Erythroblast (primary cell): ENCODE results near the gene MCCC2.
A peak's percentile ranks its signal among the peaks of the same experiment; 100 is the strongest.
"Not testable (repeated sequence)": the region's sequence is repeated elsewhere in the genome, so short reads cannot be mapped to it uniquely, and the experiment has no call there.

Experiments used
- DNase-seq, 2 experiments: peaks; one replicate each; lab custom pipeline; 2025; lab: John Stamatoyannopoulos, UW
- GATA1 ChIP-seq: IDR thresholded peaks from 2 replicates; pipeline ENCODE4 v1.6.1; 2011; ENCODE audit warnings: low read depth, mild to moderate bottlenecking, control low read depth, low read length, moderate library complexity
- POLR2A ChIP-seq: IDR thresholded peaks from 2 replicates; pipeline ENCODE4 v1.6.1; 2011; ENCODE audit warnings: mild to moderate bottlenecking, low read length

Gene MCCC2

DNA sequence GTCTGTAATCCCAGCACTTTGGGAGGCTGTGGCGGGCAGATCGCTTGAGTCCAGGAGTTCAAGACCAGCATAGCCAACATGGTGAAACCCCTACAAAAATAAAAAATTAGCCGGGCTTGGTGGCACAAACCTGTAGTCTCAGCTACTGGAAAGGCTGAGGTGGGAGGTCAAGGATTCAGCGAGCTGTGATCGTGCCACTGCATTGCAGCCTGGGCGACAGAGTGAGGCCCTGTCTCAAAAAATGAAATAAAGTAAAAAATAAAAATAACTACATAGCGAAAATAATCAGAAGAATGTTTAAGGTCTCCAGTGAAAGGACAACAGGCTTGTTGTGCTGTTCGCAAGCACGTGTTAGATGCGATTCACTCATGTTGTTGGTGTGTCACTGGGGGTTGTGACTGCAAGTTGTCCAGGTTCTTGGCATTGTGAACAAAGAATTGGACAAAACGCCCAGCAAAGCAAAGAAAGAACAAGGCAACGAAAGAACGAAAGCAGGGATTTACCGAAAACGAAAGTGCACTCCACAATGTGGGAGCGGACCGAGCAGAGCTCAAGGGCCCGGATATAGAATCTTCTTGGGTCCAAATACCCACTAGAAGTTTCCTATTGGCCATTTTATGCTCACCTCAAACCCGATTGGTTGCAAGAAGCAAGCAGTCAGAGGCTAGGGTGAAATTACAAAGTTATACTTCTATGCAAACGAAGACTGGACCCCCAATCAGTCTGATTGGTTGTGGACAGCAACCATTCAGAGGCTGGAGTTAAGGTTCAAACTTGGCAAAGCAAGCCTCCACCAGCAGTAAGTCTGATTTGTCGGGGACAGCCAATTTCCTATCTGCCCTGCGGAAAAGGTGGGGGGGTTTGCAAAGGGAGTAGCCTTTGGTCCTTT, 844 bp upstream of the MCCC2 start:
- TF ChIP-seq GATA1: no peak
- TF ChIP-seq POLR2A: no peak
- DNase-seq: peak in 1 of 2 experiments; percentile 71

GRCh38 chr5:71587766-71588532, 809 bp downstream of the MCCC2 start:
- TF ChIP-seq GATA1 (no peak), POLR2A (no peak)
- DNase-seq: peak in 1 of 2 experiments; percentile 50

DNA sequence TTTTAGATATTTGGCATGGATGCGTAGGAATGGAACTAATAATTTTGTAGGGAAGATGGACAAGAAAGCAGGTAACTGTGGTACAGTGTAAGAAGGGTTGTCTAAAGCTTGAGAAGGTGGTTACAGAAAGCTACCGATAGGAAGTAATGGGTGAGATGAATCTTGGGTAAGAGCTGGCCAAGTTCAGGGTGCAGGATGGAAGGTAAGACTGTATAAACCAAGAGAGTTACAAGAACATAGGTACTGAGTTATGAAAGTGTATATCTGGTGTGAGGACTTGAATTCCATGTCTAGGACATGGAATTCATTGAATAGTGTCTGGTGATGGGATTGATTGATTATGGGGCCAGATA, 1.4 kb downstream of the MCCC2 start:
- TF ChIP-seq GATA1 (no peak), POLR2A (no peak)
- DNase-seq: no peak

DNA sequence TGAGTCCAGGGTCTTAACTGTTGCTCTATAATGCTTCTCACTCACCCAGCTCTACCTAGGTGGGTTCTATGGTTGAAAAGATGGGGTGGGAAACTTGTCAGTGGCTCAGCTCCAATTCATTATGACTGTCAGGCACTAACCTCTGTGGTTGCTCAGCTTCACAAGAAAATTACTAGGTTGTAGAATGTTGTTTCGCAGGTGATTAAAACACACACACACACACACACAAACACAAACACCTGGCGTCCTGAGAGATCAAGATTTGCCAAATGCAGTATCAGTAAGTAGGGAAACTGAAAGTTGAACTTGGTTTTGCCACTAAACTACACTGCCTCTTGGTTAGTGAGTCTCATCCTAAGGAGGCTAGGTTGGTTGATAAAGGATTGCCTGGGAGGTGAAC, 2.8 kb downstream of the MCCC2 start:
- TF ChIP-seq POLR2A: no peak
- TF ChIP-seq GATA1: no peak
- no peak for DNase-seq

DNA sequence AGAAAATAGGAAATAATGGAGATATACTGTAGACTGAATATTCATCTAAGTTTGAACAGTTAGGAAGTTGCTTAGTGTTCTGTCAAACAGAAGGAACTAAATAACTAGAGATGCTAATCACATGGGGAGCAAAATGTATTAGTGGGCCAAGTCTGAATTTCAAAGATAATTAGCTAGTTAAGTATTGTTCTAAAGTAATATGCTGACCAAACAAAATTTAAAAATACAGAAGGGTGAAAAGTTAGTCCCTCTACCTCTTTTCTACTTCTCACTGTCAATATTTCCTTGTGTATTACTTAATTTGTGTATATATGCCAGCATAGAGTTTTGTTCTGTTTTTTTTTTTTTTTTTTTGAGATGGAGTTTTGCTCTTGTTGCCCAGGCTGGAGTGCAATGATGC, 4.0 kb downstream of the MCCC2 start:
- TF ChIP-seq POLR2A: no peak
- no peak for TF ChIP-seq GATA1
- no peak for DNase-seq

DNA sequence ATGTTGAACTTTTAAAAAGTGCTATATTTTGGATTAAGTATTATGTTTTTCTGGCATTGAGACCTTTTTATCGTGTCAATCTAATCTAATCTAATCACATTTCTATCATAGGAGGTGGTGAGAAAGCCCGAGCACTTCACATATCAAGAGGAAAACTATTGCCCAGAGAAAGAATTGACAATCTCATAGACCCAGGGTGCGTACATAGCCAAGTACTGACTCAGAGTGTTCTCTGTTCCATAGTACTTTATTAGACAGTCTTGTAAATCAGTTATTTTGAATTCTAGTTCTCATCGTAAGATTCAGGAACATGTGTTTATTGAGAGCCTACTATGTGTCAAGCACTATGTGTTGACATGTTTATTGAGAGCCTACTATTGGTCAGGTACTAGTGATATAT, 9.0 kb downstream of the MCCC2 start:
- no peak for DNase-seq
- TF ChIP-seq POLR2A: no peak
- no peak for TF ChIP-seq GATA1

DNA sequence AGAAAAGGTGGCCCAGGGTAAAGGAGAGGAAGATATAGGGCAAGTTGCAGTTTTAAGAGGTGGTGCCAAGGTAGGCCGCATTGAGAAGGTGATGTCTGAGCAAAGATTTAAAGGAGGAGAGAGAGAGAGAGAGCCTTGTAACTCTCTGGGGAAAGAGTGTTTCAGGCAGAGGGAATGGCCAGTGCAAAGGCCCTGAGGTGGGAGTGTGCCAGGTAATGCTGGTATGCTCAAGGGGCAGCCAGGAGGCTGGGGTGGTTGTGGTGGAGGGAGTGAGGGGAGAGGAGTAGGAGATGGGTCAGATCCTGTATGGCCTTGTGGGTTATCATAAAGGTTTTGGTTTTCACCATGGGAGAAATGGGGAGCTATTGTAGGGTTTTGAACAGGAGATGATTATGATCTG, 9.9 kb downstream of the MCCC2 start:
- TF ChIP-seq POLR2A: no peak
- no peak for TF ChIP-seq GATA1
- DNase-seq: no peak

GRCh38 chr5:71600783-71601182, 13.6 kb downstream of the MCCC2 start:
- no peak for TF ChIP-seq GATA1
- no peak for TF ChIP-seq POLR2A
- no peak for DNase-seq

GRCh38 chr5:71601222-71602026, 14.3 kb downstream of the MCCC2 start:
- peak; percentile 69 to 74 for DNase-seq
- TF ChIP-seq GATA1 (no peak), POLR2A (no peak)

GRCh38 chr5:71609916-71610315, 22.8 kb downstream of the MCCC2 start:
- DNase-seq: not testable (repeated sequence)

- DNase-seq: no peak
- no peak for TF ChIP-seq POLR2A
- no peak for TF ChIP-seq GATA1
These were observed 28.7 kb downstream of the MCCC2 start for GRCh38 chr5:71615809-71616208.

DNA sequence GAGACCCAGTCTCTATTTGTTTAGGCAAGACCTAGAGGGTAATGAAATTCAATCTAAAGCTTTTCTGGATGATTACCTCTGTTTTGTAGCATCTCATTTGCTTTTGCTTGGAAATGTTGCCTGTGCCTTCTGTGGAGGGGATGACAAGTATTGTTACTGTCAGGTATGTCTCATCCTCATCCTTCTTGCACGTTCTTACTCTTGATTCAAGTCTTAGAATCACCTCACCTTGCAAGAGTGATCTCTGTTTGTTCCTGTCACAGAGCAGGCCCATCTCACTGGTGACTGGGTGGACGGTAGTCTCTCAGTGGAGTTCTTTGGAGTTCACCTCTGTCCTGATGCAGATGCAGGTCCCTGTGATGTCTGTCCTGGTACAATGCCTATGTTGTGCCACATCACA, 33.5 kb downstream of the MCCC2 start:
- TF ChIP-seq GATA1: no peak
- no peak for TF ChIP-seq POLR2A
- no peak for DNase-seq

DNA sequence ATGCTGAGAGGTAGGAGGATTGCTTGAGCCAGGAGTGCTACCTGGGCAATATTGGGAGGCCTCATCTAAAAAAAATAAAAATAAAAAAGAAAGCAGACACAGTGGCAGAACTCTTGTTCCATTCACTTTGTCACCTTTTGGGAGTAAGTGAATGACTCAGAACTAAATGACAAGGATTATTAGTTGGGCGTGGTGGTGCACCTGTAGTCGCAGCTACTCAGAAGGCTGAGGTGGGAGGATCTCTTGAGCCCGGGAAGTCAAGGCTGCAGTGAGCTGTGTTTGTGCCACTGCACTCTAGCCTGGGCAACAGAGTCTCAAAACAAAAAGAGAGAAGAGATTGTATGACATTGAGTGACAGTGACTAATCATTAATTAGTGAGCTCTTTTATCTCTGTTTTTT, 34.1 kb downstream of the MCCC2 start:
- TF ChIP-seq POLR2A (no peak), GATA1 (no peak)
- DNase-seq: no peak

DNA sequence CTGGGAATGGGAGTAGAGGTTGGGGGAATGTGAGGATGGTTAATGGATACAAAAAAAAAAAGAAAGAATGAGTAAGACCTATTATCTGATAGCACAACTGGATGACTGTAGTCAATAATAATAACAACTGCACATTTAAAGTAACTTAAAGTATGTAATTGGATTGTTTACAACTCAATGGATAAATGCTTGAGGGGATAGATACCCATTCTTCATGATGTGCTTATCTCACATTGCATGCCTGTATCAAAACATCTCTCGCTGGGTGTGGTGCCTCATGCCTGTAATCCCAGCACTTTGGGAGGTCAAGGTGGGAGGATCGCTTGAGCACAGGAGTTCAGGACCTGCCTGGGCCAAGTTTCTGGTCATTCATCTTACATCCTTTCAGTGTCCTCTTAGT, 34.6 kb downstream of the MCCC2 start:
- no peak for DNase-seq
- TF ChIP-seq GATA1 (no peak), POLR2A (no peak)
